Measurements from ENCODE around the gene DYNLRB1.

DYNLRB1 gene

DNA sequence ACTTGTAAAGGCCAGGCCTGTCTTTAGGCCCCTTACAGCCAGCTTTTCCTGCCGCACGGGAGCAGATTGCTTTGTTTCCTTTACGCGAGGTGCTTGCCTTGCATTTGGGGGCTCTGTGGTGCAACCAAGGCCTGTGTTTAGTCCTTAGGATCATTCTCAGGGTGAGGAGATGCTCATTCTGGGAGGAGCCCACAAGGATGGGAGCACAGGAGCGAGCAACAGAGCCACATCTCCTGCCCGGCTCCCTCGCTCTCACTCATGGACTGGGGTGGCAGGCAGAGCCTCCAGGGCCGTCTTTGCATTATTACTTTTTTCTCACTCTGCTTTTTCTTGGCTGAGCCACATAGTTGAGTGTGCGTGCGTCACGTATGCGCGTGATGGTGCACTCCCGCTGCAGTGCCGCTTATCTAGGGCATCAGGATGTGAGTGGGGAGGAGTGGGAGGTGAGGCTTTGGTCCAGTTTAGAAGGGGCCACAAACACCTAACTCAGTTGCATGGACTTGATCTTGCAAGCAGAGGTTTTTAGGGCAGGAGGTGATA is 19.1 kb downstream of the DYNLRB1 start:
- DNase-seq, result no peak

DNA sequence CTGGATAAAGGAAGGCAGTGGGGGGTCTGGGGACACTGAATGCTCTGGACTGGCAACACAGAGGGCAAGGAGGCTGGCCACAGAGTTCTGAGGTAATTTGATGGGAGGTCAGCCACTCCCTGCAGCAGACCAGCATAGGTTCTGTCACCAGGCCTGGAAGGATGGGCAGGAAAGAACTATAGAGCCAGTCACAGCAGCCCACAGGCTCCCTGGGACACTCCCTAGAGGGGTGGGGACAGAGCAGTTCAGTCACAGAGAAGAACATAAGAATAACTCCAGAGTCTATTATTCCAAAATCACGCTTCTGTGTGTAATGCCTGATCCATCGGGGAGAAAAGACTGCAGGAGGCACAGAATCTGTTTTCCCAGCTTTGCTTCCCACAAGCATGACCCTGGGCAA is 19.6 kb downstream of the DYNLRB1 start:
- no peak for DNase-seq

DNA sequence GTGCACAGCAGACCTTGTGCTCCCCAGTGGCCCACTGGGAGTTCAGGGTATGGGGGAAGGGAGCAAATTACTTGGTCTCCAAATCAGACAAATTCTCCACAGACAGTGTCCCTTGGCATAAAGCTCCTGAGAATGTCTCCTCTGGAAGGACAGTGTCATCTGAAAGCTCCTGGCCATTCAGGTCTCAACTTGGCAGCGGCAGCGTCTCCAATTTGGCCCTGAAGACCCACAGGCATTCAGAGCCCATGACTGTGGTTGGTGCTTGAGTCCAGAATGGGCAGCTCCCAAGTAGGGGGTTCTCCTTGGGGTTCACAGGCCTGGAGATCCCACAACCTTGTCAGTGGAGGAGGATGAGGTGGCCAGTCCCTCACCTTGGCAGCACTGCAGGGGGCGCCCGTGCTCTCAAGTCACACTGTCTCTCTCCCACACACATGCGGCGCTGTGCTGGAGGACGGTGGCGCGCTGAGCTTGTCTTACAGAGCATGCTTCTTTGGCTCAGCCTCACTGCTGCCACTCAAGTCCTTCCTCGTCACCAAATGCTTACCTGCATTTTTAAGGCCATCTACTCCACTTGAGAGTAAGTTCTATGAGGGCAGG is 20.7 kb downstream of the DYNLRB1 start:
- no peak for DNase-seq

DNA sequence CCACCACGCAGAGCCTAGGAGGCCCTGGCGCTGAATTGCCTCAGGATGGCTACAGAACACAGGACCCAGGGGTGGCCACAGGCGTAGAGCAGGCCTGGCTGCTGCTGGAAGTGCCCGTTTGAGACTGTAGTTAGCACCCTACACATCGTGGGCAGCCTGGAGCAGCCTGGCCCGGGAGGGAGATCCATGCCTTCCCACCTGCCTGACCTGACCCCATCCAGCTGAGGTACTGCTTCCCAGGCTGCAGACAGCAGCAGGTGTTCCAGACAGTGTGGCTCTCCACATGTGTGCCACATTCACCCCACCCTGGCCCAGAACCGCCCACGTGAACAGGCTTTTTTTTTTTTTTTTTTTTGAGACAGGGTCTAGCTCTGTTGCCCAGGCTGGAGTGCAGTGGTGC is 21.4 kb downstream of the DYNLRB1 start:
- no peak for DNase-seq

DNA sequence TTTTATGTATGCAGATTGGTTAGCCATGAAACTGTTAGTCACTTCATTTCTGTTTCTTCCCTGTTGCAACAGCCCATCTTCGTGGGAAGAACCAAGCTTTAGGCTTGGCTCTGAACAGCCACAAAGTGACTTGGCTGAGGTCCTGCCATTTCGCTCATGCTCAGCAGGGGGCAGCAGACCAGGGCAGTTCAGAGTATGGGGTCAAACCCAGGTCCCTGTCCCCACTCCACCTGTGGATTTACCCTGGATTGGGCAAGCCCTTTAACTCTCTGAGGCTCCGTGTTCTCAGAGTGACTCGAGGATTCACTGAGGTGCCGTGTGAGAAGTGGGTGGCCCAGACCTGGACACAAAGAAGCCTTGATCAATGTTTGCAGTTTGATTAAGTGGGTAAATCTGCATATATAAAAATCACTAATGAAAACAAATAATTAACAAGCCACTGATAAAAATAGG is 22.5 kb downstream of the DYNLRB1 start:
- DNase-seq, result no peak

DNA sequence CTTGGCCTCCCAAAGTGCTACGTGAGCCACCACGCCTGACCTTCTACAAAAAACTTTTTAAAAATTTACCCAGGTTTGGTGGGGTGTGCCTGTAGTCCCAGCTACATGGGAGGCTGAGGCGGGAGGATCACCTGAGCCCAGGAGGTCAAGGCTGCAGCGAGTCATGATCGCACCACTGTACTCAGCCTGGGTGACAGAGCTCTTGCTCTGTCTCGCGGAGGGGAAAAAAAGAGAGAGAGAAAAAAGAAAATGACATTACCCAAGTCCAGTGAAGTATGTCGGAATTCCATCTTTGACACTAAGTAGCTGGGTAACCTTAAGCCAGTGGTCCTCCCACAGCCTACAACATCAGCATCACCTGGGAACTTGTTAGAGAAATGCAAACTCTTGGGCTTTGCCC is 23.5 kb downstream of the DYNLRB1 start:
- DNase-seq, result no peak

DNA sequence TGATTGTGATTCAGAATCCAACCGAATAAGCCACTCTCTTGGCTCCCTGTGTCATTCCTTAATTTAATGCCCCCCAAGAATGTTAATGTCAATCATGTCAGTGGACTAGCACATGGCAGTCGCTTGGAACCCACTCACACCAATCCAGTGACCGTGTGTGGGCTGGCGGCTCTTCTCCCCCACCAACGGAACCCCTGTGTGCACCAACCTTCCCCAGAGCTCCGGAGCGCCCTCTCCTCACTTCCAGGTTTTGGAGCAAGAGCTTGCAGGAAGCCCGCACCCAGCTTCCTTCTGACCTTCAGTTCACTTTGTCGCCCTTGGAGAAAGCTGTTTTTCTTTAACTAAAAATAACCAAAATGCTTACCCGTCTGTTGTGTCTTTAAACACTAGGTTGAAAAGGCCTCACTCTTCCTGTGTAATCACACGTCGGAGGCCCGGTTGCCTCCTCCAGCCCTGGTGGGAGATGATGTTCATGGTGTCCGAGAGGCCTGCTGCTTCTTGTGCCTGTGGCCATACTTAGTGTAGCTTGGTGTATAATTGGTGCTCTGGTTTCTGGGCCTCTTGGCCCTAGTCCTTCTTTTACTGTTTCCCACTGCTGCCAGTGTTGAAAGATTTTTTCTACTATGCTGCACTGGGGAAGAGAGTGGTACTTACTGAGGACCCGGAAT is 24.5 kb downstream of the DYNLRB1 start:
- DNase-seq, result no peak

DNA sequence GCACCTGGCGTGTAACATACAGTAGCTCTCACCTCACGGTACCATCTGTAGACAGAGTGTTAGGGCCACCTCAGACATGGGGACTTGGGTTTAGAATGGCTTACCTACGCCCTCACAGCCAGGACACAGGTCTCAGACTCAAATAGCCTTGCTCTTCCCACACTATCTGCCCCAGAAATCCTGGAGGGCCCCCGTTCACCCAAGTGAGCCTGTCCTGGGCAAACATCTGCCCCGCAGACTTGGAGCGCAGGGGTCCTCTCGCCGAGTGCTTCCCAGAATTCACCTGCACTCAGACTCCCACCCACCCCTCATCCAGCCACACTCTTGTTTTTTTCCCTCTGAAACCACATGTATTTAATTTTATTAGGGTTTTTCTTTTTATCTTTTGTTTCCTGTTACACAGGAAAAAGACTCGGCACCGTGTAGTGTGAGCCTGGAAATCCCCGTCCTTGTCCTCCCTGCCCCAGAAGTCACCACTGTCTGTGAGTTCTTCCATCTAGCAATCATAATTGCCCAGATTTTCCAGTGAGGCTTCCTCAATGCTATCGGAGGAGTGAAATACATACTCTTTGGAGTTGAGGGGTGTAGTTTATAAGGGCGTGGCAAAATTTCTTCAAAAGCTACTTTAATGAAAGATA is 25.2 kb downstream of the DYNLRB1 start:
- DNase-seq, result no peak

DNA sequence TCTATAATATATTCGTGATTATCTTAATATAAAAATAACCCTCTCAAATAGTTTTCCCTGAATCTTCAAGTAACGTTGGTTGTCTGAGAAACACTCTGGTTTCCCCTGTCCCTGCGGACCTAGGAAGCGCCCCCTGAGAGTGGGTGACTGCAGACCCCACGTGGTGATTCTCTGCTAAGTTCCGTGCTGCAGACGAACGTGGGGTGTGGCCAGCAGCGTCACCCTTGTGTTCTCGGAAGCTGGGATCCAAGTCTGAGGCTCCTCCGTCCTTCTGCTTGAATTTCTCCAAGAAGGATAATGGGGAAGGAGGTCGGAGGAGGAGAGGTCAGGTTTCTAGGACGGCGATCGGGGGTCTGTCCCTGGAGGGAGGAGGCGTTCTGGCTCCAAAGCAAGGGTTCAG is 25.7 kb downstream of the DYNLRB1 start:
- DNase-seq, result no peak

DNA sequence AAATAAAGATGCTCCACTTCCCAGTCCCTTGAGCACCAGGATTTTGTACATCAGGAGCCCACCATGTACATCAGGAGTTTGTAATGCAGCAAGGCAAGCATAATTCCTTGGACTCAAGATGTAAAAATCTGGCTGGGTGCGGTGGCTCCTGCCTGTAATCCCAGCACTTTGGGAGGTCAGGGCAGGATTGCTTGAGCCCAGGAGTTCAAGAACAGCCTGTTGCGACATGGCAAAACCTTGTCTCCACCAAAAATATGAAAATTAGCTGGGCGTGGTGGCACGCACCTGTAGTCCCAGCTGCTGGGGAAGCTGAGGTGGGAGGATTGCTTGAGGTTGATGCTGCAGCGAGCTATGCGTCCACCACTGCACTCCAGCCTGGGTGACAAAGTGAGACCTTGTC is 26.2 kb downstream of the DYNLRB1 start:
- no peak for DNase-seq

DNA sequence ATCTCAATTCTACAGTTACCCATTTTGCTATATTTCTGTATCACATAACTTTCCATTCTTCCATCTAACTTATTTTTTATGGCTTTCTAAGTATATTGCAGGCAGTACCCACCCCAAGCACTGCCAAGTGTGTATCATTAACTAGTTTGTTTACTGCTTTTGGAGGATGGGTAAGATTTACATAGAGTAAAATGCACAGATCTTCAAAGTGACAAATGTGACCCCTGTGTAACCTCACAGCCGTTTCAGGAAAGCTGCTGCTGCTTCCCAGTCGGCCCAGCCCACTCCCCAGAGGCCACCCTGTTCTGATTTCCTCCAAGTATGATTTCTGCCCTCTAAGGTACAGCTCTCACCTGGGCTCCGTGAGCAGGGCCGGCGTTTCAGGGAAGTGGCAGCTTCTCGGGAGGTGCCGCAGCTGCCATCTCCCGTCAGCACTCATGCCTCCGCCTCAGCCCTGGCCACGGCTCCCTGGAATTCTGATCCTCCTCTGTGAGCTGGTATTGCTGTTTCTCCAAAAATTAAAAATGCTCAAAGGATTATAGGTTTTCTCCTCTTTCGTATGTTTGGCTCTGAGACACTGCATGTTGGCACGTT is 27.3 kb downstream of the DYNLRB1 start:
- no peak for DNase-seq

DNA sequence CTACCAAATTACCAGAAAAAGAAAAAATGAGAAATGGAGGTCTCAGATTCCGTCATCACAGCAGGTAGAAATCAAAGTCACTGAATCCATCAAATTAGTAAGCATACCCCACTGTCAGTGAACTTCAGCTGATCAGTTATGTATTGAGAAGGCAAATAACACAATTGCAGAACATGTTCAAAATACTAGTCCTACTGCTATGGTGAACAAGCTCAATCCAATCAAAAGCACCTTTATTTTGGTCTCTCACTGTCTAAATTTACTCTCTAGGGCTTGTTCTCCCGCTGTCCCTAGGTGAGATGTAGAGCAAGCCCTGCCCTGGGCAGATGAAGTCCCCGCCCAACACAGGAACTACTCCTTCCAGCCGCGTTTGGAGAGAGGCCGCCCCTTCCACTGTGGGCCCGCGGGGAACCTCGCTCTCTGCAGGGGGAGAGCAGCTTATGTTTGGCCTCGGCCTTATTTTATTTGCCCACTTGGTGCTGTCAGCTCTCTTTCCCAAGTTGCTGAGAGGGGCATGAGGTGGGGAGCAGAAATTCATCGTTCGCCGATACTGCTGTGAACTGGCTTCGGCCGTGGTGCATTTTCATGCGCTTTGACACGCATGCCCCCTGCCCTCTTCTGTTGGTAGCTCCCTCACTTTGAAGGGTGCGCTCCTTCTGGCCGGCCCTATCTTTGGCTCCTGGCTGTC is 28.0 kb downstream of the DYNLRB1 start:
- DNase-seq, result no peak

DNA sequence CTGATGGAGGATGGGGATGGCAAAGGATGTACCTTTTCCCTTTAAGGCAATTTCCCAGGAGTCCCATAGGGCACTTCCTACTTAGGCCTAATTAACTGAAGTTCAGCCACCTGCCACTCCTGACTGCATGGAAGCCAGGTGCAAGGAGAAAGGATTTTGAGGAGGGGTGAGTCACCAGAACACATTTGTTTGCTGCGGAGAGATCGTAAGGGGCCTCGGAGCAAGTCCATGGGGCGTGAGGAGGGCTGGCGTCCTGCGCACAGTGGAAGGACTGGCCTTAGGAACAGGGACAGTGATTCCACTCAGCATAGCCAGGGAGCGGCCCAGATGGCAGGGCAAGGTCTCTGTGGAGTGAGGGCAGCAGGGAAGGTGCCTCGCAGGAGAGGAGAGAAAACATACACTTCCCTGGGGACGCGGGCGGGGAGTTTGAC is 30.5 kb downstream of the DYNLRB1 start:
- DNase-seq, result peak; percentile 80

DNA sequence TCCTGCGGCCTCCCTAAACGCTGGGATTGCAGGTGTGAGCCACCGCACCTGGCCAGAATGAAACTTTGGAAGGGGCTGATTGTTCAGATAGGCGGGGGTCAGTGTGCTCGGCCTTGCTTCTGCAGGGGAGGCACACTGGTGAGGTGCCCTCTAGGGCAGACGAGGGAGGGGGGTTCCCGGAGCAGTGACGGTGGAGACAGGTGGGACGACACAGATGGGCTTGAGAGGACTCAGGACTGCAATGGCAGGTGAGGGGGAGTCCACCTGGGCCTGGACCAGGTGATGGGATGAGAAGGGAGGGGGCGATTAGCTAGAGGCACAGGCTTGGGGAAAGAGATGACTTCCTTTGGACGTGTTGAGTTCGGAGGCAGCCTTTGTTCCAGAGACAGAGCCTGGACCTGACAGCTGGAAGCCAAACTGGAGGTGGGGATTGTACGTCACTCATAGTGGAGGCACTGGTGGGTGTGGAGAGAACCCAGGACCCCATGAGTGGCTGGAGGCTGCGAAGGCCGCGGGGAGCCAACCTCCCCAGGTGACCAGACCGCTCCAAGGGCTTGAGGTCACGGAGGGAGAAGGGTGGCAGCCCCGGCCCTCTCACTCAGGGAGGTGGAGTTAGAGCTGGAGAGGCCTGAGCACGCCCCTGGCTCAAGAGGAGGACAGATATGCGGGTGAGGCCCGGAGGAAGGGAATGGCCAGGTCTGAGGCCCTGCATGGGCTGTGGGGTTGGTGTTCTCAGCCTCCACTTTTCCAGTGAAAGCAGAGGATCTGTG is 31.8 kb downstream of the DYNLRB1 start:
- no peak for DNase-seq

DNA sequence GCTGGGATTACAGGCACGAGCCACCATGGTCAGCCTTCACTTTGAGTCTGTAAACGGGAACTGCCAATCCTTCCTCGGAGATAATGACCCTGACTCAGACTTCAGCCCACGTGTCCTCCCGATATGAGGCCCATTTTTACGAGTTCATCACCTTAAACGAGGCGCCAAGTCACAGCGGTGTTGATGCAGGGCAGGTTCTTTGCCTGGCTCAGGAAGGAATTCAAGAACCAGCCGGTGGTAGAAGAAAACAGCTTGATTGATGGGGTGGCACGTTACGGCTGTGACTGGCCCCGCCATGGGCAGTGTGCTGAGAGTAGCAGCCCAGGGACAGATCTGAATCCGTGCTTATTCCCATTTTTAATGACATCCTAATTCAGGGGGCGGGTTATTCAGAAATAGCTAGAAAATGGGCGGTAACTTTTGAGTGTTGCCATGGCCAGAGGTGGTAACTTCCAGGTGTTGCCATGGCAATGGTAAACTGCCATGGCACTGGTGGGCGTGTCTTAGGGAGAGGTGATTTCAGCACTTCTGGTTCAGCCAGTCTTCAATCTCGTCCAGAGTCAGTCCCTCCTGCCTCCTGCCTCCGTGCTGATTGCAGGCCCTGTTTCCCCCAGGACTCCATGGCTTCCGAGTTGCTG is 33.2 kb downstream of the DYNLRB1 start:
- no peak for DNase-seq

DNA sequence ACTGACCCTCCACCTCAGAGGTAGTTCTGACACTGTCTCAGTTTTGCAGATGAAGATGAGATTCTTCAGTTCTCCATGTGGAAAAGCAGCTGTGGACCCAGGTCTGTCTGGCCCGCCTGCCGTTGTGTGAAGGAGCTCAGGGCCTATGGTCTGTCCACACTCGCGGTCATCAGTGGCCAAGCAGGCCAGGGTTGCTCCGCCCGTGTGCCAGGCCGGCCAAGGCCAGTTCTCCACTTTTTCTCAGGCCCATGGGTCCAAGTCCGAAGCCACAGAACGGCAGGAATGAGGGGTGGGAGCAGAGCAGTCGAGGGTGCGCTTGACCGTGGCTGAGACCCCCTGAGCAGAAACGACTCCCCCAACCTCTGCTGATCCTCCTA is 33.7 kb downstream of the DYNLRB1 start:
- no peak for DNase-seq

DNA sequence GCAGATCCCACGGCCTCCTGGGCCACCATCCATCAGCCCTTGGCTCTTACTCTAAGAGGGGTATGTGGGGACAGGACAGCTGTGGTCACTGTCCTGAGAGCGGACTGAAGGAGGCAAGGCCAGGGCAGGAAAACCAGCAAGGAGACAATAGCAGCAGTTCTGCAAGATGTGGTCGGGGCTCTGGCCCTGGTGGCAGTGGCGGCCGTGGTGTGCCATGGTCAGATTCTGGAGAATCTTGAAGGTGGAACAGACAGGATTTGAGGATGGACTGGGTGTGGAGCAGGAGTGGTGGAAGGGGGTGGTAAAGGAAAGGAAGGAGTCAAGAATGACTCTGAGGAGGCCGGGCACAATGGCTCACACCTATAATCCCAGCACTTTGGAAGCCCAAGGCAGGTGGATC is 36.3 kb downstream of the DYNLRB1 start:
- no peak for DNase-seq

DNA sequence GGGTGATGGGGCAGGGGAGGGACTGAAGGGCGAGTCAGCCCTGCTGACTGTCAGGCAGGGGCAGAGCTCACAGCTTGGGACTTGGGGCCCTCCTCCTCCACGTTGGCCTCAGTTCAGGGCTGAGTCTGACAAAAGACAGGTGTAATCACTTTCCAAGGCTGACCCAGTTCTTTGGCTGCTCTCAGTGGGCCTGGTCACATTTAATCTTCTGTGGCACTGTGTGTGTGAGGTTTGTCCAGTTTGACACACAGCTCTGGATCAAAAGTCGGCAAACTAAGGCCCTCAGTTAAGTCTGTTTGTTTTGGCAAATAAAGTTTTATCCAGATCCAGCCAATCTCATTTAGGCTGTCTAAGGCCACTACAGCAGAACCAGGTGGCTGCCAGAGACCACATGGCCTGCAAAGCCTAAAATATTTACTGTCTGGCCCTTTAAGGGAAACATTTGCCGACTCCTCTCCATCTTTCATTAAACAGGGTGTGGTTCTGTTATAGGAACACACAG is 37.2 kb downstream of the DYNLRB1 start:
- no peak for DNase-seq

DNA sequence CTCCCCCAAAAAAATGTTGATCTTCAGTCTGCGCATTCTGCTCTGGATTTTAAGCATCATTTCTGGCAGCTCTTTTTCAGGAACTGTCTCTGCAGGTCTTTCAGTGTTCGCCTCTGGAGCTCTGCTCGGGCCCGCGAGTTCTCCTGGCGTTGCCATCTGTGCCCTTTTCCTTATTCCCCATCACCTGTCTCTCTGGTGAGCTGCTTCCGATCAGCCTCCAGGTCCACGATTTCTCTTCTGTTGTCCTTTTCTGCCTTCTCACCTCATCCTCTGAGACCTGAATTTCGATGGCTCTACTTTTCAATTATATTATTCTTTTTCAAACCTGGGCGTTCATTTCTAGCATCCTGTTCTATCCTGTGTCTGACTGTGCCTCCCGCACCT is 41.7 kb downstream of the DYNLRB1 start:
- no peak for DNase-seq

DNA sequence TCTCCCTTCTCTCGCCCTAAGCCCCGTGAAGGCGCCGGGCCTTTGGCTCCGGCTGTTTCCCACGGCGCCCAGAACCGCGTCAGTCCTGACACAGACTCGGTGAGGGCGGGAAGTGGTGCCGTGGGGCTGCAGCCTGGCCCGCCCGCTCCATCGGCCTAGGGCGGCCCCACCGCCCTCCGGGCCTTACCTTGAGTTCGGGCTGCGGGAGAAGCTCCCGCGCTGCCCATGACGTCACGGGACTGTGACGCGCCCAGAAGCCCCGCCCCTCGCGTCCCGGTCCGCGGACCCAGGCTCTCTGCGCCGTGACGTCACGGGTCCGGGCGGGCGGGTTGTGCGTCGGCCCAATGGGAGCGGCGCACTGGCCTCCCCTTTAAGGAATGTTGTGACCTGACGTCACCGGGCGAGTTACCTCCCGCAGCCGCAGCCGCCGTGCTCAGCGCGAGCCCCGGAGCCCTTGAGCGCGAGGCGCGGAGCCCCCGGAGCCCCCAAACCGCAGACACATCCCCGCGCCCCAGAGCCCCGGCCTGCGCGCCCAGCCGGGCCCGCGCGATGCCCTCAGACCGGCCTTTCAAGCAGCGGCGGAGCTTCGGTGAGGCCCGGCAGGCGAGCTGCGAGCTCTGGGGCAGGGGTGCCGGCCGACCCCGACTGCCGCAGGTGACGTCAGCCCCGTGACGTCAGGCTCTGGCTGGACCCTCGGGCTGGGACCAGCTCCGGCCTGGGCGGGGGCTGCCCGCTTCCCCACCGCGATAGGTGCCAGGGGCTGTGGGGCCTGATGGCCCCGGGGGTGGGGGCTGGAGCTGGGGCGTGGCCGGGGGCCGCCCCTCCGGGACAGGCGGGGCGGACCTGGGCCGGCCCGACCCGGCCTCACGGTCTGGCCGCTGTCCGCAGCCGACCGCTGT is 42.3 kb downstream of the DYNLRB1 start, which contains the start of gene MAP1LC3A:
Gene MAP1LC3A (plus strand): TSS at position 399 of the 899 bp plus-strand sequence. CDS start 151 bp downstream, at position 550.
- DNase-seq, result peak; percentile 65
